ENCODE measurements around the gene GPN1.
"Not testable (repeated sequence)": the region's sequence is repeated elsewhere in the genome, so short reads cannot be mapped to it uniquely, and the experiment has no call there.

Gene GPN1

DNA sequence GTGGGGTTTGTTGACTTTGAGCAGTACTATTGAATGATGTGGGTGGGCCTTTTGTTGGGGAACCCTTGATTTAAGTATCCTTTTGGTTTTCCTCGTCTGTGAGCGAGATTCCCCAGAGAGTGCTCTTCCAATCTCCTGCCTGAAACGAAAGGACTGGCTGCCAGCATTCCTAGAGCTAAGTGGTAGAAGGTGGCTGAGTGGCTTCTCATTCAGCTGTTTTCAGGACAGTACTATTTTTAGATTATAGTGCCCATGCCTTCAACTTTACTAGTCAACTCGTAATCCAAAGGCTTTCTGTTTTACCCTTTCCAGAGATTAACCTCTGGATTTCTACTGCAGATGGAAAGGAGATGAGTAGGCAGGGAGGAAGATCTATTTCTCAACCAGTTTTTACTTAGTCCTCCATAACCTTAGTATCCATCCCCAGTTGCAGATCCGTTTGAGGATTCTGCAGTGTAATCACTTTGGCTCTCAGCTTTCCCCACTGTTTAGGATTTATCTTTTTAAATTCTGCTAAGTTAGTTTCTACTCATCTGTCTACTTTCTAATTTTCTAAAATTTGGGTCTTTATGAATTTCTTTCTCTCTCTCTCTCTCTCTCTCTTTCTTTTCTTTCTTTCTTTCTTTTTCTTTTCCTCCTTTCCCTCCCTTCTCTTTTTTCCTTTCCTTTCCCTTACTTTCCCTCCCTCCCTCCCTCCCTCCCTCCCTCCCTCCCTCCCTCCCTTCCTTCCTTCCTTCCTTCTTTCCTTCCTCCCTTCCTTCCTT is 44.1 kb downstream of the GPN1 start:
- DNase-seq: no peak

DNA sequence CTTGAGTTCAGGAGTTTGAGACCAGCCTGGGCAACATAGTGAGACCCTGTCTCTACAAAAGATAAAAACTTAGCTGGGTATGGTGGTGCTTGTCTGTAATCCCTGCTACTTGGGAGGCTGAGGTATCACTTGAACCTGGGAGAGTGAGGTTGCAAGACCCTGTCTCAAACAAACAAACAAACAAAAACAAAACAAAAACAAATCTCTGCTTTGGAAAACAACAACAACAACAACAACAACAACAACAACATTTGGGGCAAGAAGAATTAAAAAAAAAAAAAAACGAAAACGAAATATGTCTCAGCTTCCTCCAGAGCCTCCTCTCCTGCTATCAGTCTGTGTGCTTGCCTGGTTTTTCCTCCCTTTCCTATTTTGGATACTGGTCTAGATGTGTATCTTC is 51.7 kb downstream of the GPN1 start:
- DNase-seq: no peak

DNA sequence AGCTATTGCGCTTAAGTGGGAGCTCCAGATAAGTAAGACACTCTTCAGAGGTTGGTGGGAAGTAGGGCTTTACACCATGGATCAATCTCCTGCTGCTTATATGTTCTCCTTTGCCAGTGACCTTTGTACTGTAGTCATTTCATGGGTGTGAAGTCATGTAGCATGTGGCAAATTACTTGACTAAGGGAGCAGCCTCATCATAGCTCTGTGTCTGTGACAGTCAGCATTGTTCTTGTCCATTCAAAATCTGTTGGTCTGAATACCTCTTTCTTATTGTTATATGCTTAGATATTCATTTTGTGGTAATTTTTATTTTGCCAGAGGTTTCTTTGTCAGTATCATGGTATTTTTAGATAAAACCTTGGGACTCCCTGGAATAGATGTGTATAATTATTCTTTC is 53.0 kb downstream of the GPN1 start:
- DNase-seq: peak; percentile 50 to 66

DNA sequence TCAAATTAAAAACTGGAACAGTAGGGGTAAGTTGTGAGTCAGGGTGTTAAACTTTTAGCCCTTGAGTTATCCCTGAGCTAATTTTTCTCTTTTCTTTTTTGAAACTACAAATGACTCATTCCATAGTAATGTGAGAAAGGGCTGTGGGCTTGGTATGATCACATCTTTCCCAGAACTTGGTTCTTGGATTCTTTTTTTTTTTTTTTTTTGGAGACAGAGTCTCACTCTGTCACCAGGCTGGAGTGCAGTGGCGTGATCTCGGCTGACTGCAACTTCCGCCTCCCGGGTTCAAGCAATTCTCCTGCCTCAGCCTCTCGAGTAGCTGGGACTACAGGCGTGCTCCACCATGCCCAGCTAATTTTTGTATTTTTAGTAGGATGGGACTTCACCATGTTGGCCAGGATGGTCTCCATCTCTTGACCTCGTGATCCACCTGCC is 53.5 kb downstream of the GPN1 start:
- peak; percentile 52 to 60 for DNase-seq

DNA sequence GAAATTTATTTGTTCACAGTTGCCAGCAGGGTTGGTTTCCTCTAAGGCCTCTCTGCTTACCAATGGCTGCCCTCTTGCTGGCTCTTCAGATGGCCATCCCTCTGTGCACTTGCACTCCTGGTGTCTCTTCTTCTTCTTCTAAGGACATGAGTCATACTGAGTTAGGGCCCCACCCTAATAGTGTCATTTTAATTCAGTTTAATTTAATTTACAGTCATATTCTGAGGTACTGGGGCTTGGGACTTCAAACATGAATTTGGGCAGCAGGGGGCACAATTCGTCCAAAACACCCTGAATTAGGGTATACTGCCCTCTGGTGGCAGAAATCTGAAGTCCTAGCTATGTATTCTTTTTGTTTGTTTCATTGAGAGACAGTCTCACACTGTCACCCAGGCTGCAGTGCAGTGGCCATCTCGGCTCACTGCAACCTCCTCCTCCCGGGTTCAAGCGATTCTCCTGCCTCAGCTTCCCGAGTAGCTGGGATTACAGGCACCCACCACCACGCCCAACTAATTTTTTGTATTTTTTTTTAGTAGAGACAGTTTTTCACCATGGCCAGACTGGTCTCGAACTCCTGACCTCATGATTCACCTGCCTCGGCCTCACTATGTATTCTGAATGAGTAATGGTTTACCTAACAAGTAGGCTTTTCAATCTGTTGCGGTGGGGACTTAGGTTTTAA is 54.7 kb downstream of the GPN1 start:
- peak; percentile 94 to 97 for DNase-seq

DNA sequence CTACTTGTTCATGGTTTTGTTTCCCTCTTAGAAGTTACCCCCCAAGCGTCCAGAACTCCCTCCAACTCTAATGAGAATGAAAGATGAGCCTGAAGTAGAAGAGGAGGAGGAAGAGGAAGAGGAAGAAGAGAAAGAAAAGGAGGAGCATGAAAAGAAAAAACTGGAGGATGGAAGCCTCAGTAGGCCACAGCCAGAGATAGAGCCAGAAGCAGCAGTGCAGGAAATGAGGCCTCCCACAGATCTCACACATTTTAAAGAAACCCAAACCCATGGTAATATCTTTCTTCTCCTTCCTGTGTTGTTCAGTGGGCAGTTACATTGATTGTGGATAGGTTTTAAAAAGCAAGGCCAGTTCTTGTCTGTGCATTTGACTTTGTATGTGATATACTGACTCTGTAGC is 56.2 kb downstream of the GPN1 start:
- DNase-seq: not testable (repeated sequence)

DNA sequence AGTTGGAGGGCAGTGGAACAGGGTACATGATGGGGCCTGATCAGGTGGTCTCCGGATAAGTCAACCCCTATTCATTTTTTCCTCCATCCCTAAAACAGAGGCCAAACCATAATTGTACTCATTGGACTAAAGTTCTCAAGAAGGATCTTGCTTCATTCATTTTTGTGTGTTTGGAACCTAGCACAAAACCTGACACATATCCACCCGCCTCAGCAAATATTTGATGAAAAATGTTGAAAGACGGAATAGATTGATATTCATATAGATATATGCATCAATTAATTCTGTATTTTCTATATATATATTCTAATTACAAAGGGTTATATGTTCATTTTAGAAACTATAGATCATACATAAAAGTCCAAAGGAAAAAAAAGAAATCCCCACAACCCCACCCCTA is 56.7 kb downstream of the GPN1 start:
- no peak for DNase-seq

DNA sequence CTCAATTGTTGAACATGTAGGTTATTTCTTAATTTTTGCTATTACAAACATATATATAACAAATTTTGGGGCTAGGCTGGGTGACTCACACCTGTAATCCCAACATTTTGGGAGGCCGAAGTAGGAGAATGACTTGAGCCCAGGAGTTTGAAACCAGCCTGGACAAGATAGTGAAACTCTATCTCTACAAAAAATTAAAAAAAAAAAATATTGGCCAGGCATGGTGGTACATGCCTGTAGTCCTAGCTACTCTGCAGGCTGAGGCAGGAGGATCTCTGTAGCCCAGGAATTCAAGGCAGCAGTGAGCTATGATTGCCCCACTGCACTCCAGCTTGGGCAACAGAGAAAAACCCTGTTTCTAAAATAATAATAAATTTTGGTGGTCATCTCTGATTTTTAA is 58.4 kb downstream of the GPN1 start:
- DNase-seq: no peak

DNA sequence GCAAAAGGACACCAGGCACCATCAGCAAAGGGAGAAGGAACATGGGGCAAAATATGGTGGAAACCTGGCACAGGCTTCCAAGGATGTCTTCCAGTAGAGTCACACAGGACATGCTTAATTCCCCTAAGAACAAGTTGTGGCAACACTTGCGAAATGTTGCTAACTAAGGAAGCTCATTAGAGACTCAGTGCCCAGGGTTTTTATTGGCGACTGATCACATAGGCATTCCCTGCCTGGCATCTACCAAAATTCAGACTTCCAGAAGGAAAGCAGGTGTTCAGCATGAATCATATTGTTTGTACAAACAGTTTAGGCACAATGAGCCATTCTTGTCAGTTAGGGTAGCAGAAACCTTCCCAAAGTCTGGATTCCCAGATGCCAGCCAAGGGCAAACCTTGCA is 60.6 kb downstream of the GPN1 start:
- no peak for DNase-seq

DNA sequence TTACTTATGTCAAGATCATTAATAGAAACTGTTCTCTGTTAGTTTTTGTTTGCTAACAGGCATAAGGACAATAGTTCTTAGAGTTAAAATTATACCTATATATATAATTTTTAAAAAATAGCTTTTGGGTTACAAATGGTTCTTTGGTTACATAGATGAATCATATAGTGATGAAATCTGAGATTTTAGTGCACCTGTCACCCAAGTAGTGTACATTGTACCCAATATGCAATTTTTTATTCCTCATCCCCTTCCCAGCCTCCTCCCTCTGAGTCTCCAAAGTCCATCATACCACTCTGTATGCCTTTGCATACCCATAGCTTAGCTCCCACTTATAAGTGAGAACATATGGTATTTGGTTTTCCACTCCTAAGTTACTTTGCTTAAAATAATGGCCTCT is 61.2 kb downstream of the GPN1 start:
- DNase-seq: no peak

DNA sequence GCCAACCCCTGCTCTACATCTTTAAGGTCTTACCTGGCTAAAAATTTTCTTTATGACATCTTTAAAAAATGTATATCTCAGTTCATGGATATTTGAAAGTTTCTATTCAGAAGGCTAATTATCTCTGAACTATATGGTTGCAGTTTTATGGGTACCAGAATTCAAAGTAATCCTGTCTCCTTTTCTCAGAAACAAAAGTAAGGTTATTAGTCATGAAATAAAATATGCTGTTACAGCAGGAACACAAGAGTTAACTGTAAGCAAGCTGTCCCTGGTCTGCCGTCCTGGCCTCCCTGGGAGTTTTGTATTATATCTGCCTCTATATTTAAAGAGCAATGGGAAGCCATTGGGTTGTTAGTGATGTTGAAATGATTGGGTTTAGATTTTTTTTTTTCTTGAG is 68.8 kb downstream of the GPN1 start:
- no peak for DNase-seq
